Fibroblast of upper back skin (primary cell): ENCODE results near the gene IL3.

Experiments used
- DNase-seq: peaks from one replicate; pipeline ENCODE4 v3.0.0-alpha.2; 2013

Gene IL3

GRCh38 chr5:132026516-132027008 lies 33.9 kb upstream of the IL3 start:
- no peak for DNase-seq

DNA sequence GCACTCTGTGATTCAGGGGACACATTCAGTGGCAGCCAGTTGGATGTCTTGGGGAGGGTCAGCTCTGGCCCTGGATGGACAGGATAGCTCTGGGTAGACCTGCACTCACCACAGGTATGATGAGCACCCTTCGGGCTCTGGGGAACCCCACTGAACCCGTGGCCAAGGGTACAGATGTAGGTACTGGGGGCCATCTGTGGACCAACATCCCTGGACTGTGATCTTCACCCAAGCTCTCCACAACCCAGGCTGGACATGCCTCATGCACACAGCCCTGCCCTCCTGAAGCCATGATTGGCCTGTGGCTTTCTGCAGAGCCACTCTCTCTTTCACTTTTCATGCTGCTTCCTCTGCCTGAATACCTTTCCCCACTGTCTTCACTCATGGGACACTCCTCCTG lies 33.4 kb upstream of the IL3 start:
- DNase-seq = no peak

- no peak for DNase-seq
Observed at GRCh38 chr5:132029609-132030330, 30.7 kb upstream of the IL3 start.

- DNase-seq = no peak
Observed at GRCh38 chr5:132030610-132031009, 29.8 kb upstream of the IL3 start.

GRCh38 chr5:132032196-132032595 lies 28.3 kb upstream of the IL3 start:
- DNase-seq = no peak

GRCh38 chr5:132033122-132033521 lies 27.3 kb upstream of the IL3 start:
- no peak for DNase-seq

DNA sequence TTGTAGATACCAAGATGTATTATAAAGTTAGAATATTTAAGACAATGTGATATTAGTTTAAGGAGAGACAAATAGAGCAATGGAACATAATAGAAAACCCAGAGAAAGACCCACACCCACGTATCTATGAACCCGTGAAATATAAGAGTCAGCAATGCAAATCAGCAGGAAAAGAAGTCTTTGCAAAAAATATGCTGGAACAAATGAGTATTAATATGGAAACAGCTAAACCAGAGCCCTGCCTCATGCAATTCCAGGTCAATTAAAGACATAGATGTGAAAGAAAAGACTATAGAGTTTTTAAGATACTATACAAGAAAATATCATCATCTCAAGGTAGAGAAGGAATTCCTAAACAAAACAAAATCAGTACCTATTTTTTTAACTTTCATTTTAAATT lies 23.1 kb upstream of the IL3 start:
- no peak for DNase-seq

DNA sequence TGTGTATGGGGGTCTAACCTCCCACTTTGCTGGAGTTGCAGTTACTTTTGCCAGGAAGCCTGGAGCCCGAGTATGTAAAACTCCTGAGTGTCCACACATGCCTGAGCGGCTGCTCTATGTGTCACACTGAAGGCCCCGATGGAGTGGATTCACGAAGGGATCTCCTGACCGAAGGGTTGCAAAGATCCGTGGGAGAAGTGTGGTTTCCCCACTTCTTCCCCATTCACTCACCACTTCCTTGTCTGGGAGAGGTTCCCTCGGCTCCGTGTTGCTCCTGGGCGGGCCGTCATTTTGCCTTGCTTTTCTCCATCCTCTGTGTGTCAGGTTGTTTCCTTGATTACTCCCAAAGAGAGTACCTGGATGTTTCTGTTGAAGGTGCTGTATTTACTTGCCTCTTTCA lies 16.2 kb upstream of the IL3 start:
- no peak for DNase-seq

GRCh38 chr5:132046880-132047299 lies 13.6 kb upstream of the IL3 start:
- DNase-seq = no peak

DNA sequence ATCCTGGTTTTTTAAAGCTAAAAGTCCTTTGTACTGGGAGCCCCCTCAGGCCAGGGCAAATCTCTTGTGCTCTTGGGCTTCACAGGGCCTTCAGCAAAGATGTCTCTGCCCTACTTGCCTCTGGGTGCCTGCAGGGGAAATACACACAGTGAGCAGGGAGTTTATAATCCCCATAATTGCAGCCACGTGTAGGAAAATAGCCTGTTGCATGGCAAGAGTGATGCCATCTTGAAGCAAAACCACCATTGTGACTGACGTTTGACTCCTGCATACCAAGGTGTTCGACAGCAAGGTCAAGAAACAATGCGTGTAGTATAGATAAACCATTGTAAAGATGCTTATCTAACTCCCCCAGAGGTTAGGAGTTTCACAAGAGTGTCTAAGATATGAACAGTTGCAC lies 11.4 kb upstream of the IL3 start:
- no peak for DNase-seq

- no peak for DNase-seq
Observed at GRCh38 chr5:132049559-132049958, 10.9 kb upstream of the IL3 start.

GRCh38 chr5:132050136-132050535 lies 10.3 kb upstream of the IL3 start:
- DNase-seq = no peak

DNA sequence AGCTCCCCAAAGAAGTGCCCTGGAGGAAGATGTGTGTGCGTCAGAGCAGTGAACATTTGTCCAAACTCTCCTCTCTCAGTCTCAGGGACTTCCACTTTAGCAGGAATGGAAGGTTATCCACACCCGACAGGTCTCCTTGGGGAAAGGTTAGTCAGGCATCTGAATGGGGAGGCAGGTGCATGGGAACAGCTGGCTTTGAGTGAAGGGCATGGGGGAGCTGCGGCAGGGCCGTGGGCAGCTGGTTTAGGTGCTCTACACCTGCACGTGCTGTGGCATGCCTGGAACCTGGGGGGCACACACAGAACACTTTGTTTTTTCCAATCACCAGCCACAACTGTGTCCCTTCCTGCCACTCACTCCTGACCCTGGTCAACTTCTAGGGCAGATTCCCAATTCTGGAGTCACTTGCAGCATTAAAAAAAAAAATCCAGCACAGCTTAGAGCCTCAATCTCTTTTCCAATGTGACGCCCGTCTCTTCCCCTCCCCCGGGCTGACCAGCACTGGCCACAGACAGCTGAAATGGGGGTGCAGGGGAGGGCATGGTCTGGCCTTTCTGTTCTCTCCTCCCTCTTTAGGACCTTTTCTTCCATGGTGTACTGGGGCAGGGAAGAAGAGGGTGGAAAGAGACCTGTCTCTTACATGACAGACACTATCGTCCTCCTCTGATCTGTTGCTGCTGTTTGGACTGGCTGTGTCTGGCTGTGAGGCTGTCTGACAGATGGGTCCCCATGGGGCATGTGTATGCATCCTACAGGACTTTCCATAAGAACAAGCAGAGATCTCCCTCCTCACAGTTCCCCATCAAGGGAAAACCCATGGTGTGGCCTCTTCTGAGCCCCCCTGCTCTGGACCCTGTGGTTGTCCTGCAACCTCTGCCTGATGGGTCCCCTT lies 9.5 kb upstream of the IL3 start:
- no peak for DNase-seq

- DNase-seq = no peak
Observed at GRCh38 chr5:132052520-132052919, 7.9 kb upstream of the IL3 start.

DNA sequence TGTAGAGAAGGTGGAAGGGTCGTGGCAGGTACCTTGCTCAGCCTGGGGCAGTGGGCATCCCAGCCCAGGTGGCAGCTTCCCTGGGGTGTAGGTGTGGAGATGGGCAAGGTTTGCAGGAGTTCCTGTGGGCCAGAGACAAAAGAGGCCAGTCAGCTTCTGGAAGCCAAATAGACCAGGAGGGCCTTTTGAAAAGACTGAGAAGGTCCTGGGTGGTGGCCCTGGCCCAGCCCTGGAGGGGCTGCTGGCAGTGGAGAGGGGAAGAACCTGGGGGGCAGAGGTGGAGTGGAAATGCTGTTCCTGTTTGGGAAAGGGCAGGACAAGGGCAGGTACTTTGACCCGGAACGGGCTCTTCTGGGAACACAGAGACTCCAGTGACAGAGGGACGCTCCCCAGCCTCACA lies 7.0 kb upstream of the IL3 start:
- DNase-seq = no peak

DNA sequence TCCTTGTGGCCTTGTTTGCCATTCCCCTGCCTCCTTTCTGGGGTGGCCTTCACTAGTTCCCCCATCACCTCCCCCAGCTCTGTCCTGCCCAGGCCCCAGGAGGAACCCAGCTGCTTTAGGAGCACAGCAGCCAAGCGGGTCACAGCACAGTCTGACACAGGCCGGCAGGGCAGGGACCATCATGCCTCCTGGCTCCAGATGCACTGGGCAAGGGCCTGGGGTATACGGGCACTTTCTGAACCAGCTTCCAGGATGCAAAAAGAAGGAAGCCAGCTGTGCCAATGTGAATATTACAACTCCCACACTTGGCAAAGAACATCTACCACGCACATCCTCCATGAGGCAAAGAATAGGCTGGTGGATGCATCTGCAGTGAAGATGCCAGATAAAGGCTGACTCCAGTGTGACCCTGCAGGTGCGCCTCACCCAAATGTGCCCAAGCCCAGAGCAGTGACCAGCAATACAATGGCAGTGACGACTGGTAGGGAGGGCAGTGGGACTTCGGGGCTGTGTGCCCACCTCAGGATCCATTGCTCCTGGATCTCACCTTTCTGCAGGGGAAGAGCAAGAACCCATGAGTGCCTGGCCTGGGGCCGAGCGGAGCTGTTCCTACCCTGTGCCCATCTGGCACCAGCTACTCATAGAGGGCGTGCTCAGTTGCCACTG lies 6.3 kb upstream of the IL3 start:
- no peak for DNase-seq

GRCh38 chr5:132054697-132055440 lies 5.6 kb upstream of the IL3 start:
- DNase-seq = no peak

DNA sequence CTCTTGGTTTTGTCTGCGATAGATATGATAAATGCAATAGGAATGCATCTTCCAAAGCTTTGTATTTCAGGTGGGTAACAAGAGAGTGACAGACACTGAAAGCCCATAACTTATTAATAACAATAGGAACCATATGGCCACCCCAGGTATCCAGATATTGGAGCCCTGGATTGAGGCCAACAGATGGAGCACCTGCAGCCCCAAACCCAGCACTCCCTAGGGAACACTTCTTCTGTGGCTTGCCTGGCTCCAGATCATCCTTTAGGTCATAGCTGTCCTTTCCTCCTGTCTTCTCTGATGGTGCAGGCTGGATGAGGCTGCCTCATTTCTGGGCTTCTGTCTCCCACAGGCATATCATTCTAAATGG lies 5.0 kb upstream of the IL3 start:
- DNase-seq = no peak

DNA sequence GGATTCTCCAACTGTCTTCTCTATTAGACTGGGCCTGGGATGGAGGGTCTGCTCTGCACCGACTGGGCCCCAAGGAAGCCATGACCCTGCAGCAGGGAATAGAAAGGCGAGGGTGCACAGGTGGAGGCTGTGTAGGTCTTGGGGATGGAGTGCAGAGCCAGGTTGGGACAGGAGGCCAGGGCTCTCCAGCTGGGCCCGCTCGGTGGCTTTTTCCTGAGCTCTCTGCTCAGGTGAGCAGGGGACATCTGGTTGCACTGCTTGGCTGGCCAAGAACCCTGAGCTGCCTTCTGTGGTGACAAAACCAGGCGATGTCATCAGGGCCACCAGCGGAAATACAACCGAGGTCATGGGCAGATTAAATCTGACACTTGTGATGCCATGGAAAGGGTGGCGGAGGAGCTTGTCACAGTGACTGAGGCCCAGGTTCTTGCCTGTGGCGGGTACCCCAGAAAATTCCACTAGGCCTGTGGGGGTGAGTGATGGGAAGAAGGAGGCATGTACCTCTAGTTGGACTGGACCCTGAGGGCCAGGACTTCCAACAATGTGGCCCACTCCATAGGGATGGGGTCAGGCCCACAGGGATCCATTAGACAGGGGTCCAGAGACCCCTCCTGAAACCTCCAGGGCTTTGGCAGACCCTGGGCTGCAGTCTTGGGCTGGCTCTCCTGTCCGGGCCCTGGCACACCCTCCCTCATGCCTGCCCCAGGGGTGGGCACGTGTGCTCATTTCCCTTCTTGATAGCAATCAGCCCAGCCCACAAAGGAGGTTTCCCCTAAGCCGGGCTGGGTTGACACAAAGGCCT lies 4.4 kb upstream of the IL3 start:
- no peak for DNase-seq

GRCh38 chr5:132056610-132057497 lies 3.6 kb upstream of the IL3 start:
- DNase-seq = no peak
